ENCODE measurements around the gene ATG16L2. TPM values are rescaled to one million over a fixed set of nuclear protein-coding genes. Genes with fewer than 3 reads are reported as not detected.
A peak's percentile ranks its signal among the peaks of the same experiment; 100 is the strongest.

Gene ATG16L2
- total RNA-seq, 1 experiment from 2014 or later: 17.3 TPM

- no peak overlapping the region for H2BK15ac ChIP-seq (ENCODE audit: low read depth, low read length)
- no peak overlapping the region for H3K14ac ChIP-seq (ENCODE audit: insufficient read depth, low read length)
- Mint-ChIP-seq H3K9me3 (no peaks in the 10 kb centered on the region; a peak in 1 of 5 replicates), H3K4me3 (peak overlapping the region; percentile 86 to 91), H3K36me3 (ENCODE audit: insufficient read depth in 1 of 3, low read depth in 3 of 3) (peaks cover 4 to 30% (median 22%) of the 10 kb centered on the region in 3 experiments; a peak in 6 of 7 replicates), H3K27ac (peak overlapping the region in 2 of 3 experiments; percentile 86 to 95; a peak in 3 of 7 replicates), H3K27me3 (ENCODE audit: low read depth) (peaks cover 7% of the 10 kb centered on the region), H3K4me1 (peaks cover 24 to 27% of the 10 kb centered on the region in 2 experiments)
- H3K79me2 ChIP-seq (ENCODE audit: insufficient read depth, low read length): no peaks in the 10 kb centered on the region
- H2BK12ac ChIP-seq (ENCODE audit: insufficient read length, low read depth, low read length): no peak overlapping the region
- H3K4ac ChIP-seq (ENCODE audit: low read depth, low read length): no peak overlapping the region
- no peak overlapping the region for H2BK120ac ChIP-seq (ENCODE audit: low read depth, low read length, poor library complexity, severe bottlenecking)
- no peak overlapping the region for H3K23ac ChIP-seq (ENCODE audit: insufficient read length, low read depth, low read length)
- H4K8ac ChIP-seq (replicated peaks; ENCODE audit: insufficient read length, low read depth, low read length): no peak overlapping the region
- H3K4me2 ChIP-seq (ENCODE audit: insufficient read depth, insufficient read length, low read length): peak overlapping the region; percentile 52
- peaks cover 5% of the 10 kb centered on the region; the same call in 1 of the 2 replicates for H3K4me1 ChIP-seq (ENCODE audit: insufficient read depth, low read length)
- H2AK5ac ChIP-seq (ENCODE audit: insufficient read length, low read length): no peak overlapping the region
- no peak overlapping the region for H4K91ac ChIP-seq (ENCODE audit: insufficient read length, low read depth, low read length)
- H3K9ac ChIP-seq (ENCODE audit: extremely low read depth, insufficient read length, low read length): no peak overlapping the region
- H4K20me1 ChIP-seq (ENCODE audit: control insufficient read depth, insufficient read depth, insufficient read length): no peaks in the 10 kb centered on the region
- H2BK5ac ChIP-seq (ENCODE audit: insufficient read length, low read length): no peak overlapping the region
- no peak overlapping the region for H2BK20ac ChIP-seq (ENCODE audit: low read depth, low read length, poor library complexity, severe bottlenecking)
- no peak overlapping the region for H2AFZ ChIP-seq (ENCODE audit: low read length)
- H3K27me3 ChIP-seq (ENCODE audit: insufficient read depth, low read length): no peaks in the 10 kb centered on the region
- H3K56ac ChIP-seq (ENCODE audit: insufficient read length, low read depth, low read length): no peak overlapping the region
- H3K9me3 ChIP-seq (ENCODE audit: control insufficient read depth, low read depth, low read length): no peaks in the 10 kb centered on the region
- DNase-seq: peak; percentile 82
- H3K27ac ChIP-seq (ENCODE audit: insufficient read length, low read depth, low read length): no peak overlapping the region
- H3K79me1 ChIP-seq (ENCODE audit: insufficient read depth, low read depth, low read length, poor library complexity, severe bottlenecking): no peaks in the 10 kb centered on the region
- no peak overlapping the region for H4K5ac ChIP-seq (ENCODE audit: insufficient read length, low read depth, low read length)
- whole genome bisulfite sequencing (ENCODE audit: extremely low coverage, insufficient read length, low lambda C conversion rate): no CpG with 5 or more reads among the region's 24 CpGs
- TF ChIP-seq CTCF (conservative IDR thresholded peaks at IDR 0.05): peak; percentile 76
- peaks cover 17% of the 10 kb centered on the region for H3K23me2 ChIP-seq (ENCODE audit: insufficient read length, low read depth, low read length, poor library complexity, severe bottlenecking)
- H3T11ph ChIP-seq (ENCODE audit: low read length): no peak overlapping the region
- H3K18ac ChIP-seq (ENCODE audit: insufficient read length, low read depth, low read length): no peak overlapping the region
These were observed 1.1 kb upstream of the ATG16L2 start for GRCh38 chr11:72812967-72813739.
